Inflammatory macrophage (primary cell): ENCODE results near the gene TSHZ2.

Experiments used
- DNase-seq, 2 donors: peaks; one replicate each; pipeline ENCODE4 v3.0.0-alpha.2; 2020 to 2022

The TSHZ2 gene

DNA sequence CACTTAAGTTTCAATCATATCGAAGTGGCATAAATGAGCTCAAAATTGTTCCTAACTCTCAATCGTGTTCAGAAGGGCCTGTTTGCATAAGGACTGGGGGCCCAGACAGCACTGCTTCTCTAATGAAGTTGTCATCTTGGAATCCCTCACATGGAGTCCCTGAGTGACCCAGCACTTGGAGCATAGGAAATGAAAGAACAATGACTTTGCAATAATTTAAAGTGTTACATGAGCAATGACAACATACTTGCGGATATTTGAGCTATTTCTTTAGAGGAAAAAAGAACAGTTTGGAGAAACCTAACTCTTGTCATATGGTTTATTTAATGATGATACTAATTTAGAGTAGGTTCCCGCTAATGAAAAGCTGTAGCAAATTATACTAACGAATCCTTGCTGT is 239.9 kb downstream of the TSHZ2 start:
- no peak for DNase-seq

DNA sequence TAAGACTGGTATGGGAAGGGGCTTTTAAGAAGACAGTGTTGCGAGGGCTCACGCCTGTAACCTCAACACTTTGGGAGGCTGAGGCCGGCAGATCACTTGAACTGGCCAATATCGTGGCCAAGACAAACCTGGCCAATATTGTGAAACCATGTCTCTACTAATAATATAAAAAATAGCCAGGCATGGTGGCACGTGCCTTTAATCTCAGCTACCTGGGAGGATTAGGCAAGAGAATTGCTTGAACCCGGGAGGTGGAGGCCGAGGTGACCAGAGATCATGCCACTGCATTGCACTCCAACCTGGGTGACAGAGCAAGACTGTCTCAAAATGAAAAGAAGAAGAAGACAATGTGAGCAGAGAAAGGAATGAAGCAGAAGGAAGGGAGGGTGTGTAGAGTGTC is 242.2 kb downstream of the TSHZ2 start:
- DNase-seq: no peak

DNA sequence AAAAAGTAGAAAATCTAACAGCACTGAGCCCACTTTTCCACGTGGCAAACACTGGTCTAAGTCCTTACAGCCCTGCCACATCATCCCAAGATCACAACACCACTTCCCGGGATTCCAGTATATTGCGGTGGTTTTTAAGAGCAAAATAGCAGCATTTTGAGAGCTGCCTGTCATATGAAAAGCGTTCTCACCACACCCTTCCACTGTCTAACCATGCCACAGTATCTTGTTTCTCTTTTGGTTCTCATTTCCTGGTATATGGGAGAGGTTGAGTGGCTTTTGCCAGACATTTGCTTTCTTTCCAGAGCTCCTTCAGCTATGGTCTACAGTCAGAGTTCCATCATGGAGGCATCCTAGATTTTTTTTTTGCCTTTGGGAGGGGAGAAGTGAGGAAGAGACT is 243.0 kb downstream of the TSHZ2 start:
- DNase-seq: no peak

DNA sequence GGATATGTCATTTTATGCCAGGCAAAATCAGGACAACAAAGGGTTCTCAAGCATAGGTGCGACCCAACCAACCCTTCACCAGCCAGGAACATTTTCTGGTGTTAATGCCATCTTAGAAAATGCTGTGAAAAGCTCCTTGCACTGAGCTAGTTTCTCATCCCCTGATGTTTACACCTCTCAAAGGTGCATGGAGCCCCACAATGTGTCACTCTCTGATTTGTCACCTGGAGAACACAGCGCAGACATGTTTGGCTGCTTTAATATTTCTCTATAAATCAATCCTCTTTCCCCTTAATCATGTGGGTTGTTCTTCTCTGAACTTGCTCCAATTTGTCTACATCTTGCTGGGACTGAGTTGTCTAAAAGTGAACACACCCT is 244.3 kb downstream of the TSHZ2 start:
- no peak for DNase-seq

DNA sequence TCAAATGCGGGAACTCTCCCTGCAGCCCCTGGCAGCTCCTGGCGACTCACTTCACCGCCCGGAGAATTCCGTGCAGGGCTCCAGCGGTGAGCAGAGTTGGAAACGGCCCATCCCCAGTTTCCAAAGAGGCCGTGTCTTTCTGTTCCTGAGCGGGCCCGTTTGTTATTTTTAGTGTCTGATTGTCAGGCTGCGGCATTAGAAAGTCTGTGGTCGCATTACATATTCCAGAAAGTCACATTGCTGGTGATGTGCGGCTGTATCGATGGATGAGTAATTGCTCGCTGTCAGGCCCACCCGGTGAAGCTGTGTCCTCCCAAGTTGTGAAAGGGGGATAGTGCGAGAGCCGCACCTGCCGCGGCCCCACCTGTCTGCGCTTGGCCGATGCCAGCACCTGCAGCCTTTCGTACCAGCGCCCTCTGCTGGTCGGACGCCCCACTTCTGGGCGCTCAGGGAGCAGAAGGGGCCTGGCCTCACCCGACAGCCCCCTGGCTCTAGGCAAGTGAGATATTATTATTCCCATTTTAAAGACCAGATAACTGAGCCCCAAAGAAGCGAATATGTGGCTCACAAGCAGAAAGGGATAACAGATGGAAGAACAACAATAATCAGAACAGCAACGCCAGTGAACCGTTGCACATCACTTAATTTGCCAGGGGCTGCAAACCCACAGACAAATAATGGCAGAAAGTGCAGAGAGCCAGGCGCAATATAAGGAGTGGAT is 244.9 kb downstream of the TSHZ2 start:
- peak in 1 of 2 donors; percentile 34 for DNase-seq

DNA sequence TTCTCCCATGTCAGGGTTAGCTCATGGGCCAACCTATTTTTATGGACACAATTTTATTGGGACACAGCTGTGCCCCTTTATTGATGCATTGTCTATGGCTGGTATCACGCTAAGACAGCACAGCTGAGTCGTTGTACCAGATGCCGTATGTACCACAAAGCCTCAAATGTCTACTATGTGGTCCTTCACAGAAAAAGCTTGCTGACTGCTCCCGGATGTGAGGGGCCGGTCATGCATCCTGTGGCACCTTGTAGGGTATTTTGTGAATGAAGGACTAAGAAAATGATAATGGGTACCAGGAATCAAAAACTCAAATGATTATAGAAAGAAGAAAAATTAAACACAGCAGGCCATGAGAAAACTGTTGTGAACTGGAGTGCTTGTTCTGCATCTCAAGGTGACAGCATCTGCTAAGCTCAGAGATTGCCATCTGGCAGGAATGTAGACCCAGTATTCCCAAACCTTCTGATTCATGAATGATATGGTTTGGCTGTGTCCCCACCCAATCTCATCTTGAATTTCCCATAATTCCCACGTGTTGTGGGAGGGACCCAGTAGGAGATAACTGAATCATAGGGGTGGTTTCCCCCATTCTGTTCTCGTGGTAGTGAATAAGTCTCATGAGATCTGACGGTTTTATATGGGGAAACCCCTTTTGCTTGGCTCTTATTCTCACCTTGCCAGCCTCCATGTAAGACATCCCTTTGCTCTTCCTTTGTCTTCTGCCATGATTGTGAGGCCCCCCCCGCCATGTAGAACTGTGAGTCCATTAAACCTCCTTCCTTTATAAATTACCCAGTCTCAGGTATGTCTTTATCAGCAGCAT is 248.5 kb downstream of the TSHZ2 start:
- no peak for DNase-seq

DNA sequence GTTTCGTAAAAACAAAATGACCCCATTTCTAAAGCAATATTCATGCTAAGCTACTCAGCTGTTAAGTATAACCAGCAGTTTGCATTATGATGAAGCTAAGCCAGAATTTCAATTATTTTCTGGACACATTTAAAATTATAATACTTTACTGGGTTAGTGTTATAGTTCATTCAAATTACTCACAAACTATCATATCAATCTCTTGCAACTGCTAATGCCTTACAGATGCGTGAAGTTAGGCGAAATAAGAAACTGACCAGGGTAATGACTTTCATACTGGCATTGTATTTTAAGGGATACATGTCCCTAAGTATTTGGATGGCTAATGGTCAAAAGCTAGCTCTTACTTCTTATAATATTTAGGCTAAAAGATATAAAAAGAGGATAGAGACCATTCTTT is 249.6 kb downstream of the TSHZ2 start:
- DNase-seq: no peak

DNA sequence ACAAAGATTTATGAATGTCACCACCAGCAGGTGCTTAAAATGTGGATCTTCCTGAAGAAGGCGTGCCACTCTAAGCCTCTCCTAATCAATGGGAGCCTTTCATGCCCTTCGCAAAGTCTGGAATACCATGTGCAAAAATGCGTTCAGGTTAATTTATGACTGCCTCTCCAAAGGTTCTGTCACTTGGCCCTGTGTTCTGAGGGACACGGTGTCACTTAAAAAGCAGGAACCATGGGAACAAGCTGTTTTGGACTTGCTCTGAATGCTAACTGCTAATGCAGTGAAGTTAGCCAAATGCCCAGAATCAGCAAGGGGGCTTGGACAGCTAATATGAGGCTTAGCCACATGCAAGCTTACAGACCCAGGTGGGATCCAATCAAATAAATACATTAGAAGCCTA is 250.3 kb downstream of the TSHZ2 start:
- no peak for DNase-seq

DNA sequence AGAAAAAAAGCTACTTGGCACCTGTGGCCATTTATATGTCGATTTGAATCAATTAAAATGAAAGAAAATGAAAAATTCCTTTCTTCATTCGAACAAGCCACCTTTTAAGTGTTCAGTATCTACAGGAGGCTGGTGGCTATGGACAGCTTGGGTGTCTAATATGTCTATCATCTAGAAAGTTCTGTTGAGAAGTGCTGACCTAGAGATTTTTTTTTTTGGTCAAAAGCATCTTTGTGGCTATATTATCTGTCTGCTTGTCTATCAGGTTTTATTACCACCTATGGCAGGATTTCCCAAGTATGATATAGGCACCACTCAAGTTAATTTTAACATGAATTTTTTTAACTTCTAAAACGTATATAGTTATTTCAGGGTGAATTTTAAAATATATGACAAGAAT is 250.8 kb downstream of the TSHZ2 start:
- DNase-seq: no peak

DNA sequence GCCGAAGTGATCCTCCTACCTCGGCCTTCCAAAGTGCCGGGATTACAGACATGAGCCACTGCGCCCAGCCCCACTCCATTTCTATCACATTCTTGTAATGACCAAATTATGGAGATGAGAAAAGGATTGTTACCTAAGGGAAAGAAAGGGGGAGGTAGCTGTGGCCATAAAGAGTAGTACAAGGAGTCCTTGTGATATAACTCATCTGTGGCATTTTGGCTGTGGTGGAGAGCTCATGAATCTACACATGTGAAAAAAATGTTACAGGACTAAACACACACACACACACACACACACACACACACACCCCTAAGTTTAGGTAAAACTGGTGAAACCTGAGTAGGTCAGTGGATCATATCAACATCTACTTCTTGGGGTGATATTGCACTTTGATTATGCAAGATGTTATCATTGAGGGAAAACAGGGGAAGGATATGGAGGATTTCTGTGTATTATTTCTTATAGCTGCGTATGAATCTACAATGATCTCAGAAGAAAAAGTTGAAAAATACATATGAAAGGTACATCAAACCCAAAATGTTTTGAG is 251.5 kb downstream of the TSHZ2 start:
- no peak for DNase-seq

DNA sequence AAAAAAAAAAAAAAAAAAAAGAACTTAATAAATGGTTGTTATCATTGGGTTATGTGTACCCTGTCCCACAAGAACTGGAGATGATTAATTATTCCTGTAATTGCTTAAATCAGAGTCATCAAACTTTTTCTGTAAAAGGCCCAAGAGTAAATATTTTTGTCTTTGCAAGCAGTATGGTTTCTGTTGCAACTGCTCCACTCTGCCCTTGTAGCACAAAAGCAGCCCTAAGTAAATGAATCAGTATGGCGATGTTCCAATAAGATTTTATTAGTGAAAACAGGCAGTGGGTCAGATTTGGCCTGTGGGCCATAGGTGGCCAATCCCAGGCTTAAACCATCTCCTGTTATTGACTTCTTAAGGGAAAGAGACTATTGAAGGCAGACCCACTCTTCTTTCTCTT is 252.7 kb downstream of the TSHZ2 start:
- no peak for DNase-seq

DNA sequence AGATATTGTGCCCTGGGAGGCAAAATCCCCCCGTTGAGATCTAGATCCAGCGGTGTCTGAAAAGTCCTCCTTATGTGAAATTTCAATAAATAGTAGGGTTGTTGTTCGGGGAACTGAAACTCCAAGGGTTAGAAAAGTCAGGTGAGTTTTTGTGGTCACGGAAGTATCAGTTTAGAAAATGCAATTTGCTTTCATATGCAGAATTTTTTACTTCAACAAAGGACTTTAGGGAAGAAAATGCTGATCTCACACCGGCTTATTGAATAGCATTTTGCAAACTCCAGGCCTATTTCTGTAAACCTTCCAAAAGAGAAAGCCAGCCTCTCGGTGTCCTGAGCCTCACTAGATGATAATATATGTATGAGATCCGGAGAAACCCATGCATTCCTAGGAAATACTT is 254.7 kb downstream of the TSHZ2 start:
- DNase-seq: no peak

DNA sequence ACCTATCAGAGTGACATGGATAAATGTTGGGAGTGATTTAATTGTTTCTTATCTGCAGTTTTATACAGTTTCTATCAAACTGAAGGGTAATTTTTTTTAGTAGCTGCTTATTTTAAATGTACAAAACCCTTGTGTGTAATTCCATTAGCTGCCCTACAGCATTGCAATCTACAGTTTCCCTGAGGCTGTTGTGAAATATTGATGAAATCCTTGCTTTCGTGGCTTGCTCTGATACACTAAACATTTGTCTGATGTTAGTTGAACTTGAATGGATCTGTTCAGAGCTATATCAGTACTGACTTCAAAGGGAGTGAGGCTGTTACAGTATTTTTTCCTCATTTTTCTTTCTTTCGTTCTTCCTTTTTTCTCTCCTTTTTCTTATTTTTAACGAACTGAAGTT is 255.4 kb downstream of the TSHZ2 start:
- no peak for DNase-seq

DNA sequence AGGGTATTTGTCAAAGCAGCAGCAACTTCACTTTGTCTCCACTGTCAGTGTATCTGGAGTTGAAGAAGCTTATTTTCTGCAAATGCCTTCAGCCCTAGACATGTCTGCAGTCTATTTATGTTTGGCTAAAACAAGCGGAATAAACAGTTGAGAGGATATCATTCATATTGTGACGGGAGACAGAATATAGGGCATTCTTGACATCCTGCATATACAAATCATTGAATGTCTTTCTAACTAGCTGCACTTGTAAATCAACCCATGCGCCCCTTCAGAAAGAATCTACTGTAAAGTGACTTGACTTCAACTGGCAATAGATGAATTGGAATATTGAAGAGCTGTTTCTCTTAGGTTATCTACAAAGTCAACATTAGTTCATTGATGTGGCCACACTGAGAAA is 258.9 kb downstream of the TSHZ2 start:
- DNase-seq: no peak

DNA sequence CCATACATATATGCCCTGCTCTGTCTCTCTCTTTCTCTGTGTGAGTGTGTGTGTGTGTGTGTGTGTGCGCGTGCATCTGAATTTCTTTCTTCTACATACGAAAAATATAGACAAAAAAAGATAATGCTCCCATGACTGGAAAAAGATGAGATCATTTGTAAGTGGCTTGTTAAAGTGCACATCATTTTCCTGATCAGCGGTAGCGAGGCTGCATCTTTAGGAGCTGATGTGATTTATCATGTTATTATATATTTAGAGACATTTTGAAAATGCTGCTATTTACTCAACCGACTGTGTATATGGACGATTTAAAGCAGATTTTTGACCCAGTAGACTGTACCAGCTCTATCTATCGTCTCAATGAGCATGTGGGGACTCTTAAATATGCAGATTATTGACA is 265.3 kb downstream of the TSHZ2 start:
- DNase-seq: no peak

DNA sequence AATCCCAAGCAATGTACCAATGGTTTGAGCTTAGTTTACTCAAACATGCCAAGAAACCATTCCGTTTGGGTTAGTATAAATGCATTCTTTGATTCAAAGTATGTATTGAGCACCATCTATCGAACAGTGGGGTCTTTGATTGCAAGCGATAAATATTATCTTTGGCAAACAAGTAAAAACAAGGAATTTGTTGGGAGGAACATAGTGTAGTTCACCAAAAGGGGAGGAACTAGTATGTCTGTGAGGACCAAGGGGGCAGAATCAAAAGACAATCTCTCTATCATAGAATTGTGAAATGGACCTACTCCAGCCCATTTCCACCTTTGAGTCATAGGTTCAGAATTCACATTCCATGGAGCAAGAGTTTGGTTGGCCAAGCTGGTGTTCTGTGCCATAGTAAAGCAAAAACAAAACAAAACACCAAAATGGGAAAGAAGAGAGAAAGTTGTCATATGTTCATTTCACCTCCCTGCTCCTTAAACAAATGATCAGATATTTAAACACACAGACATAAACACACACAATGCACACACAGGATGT is 266.0 kb downstream of the TSHZ2 start:
- no peak for DNase-seq

DNA sequence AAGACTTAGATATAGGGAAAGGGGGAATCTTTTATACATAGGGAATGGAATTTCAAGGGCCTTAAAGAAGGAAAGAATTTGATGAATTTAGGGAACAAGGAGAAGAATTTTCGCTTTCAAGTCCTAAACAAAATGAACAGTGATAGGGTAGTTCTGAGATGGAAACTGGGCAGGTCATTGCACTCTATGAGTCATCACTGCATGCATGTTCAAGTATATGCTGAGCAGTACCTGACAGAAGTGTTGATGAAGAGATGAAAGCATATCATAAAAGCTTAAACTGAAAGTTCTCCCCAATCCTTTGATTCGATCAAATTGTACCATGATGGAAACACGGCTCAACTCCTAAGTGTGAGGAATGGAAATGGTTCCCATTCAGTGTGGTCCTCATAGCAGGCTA is 271.0 kb downstream of the TSHZ2 start:
- no peak for DNase-seq

DNA sequence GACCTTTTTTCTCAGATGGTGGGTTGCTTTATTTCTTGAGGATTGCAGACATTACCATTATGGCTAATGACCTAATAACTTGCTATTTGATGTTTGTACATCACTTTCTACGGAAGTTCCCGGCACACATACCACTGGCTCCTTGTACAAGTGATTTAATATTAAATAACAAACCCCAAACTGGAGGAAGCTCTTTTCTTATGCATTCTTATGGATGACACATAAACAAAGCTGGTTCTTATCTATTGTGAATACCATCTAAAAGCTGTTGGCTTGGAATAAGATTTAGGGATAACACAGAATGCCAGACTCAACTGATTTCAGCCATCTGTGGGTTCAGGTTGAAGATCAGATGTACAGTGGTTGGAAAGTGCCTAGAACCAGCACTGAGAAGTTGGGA is 272.6 kb downstream of the TSHZ2 start:
- no peak for DNase-seq

DNA sequence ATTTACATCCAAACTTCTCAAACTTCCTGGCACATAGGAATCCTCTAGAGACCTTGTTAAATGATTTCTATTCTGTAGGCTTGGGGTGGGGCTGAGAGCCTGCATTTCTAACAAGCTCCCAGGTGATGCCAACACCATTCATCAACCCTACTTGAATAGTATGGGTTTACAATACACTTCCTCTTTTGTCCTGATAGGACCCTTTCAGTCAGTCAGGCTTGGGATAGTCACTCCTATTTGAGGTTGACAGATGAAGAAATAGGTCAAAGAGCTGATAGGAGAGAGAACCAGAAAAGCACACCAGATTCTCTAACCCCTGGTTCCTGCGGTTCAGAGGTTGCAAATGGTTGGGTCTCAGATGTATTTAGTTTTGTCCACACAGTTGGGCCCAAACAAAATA is 273.4 kb downstream of the TSHZ2 start:
- no peak for DNase-seq

DNA sequence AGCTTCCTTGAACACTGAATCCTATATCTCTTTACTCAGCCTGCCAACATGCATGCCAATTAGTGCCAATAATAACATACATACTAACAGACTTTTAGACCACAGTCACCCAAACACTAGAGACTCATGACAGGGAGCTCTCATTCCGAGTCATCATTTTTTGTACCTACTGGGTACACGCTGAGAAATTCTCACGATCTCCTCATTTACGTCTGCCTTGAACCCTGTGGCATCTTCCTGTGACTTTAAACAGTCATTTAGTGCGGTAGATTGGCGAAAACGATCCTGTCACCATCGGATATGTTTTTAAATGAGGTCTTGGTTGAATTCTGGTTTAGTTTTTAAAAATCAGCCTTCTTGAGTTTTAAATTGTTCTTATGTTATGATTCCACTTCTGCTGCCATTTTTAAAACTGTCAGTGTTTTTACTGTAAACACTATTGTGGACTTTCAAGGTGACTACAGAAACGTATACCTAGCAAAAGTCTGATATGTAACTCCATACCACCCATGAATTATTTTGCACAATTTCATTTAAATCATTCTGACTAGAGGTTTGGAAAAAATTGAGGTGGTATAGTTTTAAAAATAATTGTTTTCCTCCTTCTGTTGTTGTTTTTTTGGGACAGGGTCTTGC is 275.4 kb downstream of the TSHZ2 start:
- no peak for DNase-seq

DNA sequence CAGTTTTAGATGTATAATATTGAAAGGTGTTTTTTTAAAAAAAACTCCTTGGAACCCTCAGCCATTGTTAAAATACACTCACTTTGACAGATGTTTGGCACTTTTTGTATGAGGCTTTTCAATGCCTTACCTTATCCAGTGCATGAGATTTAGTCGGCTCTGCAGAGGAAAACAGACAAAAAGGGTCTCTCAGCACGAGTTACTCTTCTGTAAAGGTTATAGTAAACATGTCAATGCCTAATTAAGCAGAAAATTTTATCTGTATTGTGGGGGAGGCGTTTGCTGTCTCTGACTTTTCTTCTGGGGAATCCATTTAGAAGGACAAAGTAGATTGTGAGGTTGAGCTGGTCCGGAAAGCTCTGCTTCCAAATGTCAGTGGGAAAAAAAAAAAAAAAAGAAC is 278.3 kb downstream of the TSHZ2 start:
- no peak for DNase-seq

DNA sequence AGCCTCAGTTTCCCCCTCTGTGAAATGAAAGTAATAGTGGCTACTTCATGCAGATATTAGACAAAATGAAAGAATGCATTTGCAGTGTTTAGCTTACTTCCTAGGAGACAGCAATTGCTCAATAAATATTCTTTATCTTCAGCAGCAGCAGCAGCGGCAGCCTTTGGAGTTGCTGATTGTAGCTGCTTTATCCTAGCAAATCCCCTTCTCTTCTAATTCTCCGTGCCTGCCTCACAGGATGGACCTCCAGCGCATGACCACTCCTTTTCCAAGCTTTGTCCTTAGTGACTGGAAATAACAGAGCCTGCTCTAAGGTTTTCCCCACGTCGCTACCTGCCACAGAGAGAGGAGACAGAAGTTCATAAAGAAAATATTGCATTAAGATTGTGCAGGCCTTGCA is 279.8 kb downstream of the TSHZ2 start:
- no peak for DNase-seq

DNA sequence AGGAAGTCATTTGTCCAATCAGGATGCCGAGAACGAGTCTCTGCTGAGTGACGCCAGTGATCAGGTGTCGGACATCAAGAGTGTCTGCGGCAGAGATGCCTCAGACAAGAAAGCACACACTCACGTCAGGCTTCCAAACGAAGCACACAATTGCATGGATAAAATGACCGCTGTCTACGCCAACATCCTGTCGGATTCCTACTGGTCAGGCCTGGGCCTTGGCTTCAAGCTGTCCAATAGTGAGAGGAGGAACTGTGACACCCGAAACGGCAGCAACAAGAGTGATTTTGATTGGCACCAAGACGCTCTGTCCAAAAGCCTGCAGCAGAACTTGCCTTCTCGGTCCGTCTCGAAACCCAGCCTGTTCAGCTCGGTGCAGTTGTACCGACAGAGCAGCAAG is 281.5 kb downstream of the TSHZ2 start:
- DNase-seq: no peak
